GM11168 (cell line): ENCODE results near the gene SLC5A9.

ENCODE experiments used
- in situ Hi-C: fragments of 300-500 bp; cut with MboI; formaldehyde crosslinking; loops from one replicate; pipeline ENCODE4 v1.12.0; 2022; ENCODE audit warnings: low sequenced_read_pairs; ENCODE audit not compliant: unreplicated experiment

Gene SLC5A9

DNA sequence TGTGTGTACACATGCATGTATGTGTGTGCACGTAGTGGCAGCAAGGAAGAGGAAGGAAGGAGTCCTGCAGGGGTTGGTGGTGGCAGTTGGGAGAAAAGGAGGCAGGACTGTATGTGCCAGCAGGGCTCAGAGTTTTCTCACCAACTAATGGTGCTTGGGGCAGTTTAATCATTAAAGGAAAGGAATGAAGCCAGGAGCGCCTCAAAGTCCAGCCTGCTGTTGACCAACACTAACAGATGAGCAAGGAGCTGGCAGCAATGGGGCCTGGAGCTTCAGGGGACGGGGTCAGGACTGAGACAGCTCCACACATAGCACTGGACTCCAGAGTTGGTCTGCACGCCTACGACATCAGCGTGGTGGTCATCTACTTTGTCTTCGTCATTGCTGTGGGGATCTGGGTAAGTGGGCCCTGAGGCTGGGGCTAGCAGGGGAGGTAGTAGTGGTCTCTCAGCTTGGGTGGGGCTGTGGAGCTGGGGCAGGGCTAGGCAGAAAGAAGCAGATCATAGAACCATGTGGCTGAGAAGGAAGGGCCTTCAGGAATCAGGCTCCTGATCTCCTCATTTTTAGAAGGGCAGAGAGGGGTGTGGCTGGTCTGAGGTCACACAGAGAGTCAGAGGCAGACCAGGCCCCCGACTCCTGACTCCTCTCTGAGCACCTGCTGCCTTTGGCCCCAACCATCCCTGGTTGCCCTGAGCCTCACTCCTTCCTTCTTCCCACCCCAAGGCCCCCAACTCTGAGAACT is at the start of gene SLC5A9:
SLC5A9 (plus strand) TSS at position 216 of the 742 bp plus-strand sequence; CDS start at position 237, 21 bp downstream.
- in situ Hi-C loops = no loop called here

DNA sequence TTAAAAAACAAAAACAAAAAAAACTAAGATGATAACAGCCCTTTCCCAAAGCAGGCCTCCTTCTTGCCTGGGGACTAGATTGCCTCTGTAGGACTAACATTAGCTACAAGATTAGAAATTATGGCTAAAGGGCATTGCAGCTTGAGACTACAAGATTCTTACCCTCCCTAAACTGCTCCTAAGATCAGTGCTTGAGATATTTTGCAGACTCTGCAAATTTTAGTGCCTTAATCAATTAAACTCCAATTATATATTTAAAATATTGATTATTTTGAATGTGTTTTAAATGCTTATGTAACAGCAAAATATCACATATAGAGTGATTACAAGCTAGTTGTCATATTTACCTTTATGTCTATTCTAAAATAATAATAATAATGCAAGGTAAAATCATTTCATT is 47.4 kb upstream of the SLC5A9 start:
- in situ Hi-C loops = no loop called here

GRCh38 chr1:48177257-48177656 is 45.3 kb upstream of the SLC5A9 start:
- in situ Hi-C loops = no loop called here

GRCh38 chr1:48181669-48182367 is 40.7 kb upstream of the SLC5A9 start:
- in situ Hi-C loops = no loop called here

DNA sequence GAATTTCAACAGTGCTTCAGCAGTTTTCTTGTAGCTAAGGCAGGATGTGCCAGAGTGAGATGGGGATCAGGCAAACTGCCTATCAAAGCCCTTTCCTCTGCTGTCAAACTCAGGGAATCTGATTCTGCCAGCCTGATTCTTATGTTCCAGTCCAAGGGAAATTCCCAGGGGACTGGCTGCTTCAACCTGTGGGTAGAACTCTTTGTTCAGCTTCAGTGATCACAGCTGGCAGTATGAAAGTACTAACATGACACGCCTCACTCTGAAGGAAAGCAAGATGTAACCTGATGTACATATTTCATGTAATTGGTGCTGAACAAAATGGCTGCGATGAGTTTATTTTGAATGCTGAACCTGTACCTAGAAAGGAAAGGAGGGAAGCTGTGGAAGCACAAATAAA is 40.1 kb upstream of the SLC5A9 start:
- in situ Hi-C loops = no loop called here

- in situ Hi-C loops = no loop called here
Measured at GRCh38 chr1:48186306-48186839, 36.1 kb upstream of the SLC5A9 start.

GRCh38 chr1:48187969-48188563 is 34.5 kb upstream of the SLC5A9 start:
- in situ Hi-C loops = no loop called here

GRCh38 chr1:48190881-48191280 is 31.6 kb upstream of the SLC5A9 start:
- in situ Hi-C loops = no loop called here

DNA sequence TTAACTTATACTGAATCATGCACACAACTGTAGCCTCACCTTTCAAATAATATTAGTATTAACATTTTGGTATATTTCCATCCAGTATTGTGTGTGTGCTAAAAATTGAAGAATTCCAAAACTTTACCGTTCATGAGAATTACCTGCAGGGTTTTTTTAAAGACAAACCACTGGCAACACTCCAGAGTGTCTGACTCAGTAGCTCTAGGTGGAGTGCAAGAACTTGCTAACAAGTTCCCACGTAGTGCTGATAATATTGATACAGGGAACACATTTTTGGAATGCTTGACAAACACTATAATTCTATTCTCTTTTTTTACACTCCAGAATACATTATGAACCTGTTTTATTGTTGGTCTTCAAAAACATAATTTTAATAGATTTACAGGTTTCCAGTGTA is 27.7 kb upstream of the SLC5A9 start:
- in situ Hi-C loops = no loop called here

DNA sequence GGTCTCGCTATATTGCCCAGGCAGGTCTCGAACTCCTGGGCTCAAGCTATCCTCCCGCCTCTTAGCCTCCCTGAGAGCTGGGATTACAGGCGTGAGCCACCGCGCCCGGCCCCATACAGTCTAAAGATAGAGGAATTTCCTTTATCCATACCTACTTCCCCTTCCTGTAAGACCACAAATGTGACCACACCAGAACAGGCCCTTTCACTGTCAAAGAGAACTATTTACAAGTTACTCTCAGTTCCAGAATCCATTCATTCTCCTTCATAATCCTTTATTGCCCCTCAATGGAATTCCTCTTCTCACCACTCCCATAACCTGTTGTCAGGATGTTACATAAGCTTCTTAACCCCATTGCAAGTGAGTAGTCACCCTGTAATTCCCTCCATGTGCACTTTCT is 26.3 kb upstream of the SLC5A9 start:
- in situ Hi-C loops = no loop called here

DNA sequence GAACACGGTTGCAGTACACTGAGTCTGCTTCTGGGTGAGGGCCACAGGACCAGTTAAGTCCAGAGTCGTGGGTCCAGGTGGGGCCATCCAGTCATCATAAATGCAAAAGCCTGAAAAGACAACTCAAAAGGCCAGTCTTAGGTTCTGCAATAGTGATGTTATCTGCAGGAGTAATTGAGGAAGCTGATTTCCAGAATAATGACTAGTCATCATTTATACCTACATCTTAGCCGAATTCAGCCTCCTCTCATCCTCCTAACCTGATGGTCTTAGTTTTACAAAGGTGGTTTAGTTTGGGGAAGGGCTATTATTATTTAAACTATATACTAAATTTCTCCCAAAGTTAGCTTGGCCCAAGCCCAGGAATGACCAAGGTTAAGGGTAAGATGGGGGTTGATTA is 23.5 kb upstream of the SLC5A9 start:
- in situ Hi-C loops = no loop called here

DNA sequence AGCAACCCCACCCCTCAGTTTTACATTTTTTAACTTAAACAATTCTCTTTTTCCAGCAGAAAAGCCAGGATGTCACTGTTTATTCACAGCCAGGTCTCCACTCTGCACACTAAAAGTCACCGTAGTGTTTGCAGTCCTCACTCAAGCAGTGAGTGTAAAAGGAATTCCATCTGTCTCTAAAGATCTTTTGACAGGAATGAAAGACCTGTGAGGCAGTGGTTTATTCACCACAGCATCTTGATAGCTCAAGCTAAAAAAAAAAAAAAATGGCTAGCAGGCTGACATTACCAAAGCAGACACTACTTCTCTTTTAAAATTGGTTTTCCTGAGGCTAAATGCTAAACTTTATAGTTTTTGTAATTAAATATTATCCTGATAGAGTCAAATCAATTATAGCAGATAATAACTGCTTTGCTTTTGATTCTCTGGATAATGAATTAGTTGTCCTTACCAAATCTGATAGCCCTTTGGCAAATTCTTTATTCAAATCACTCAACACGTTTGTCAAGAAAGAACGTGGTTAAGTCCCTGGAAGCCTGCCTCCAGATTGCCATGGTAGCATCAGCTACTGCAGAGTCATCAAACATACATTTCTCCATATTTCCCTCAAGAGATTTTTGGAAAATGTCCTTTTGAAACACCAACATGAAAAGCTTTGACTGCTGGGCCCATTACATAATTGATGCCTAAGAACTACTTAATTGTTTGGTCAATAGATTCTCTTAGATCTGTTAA is 22.2 kb upstream of the SLC5A9 start:
- in situ Hi-C loops = loop anchor here (5.0 kb wide), 1 partner anchor 93 kb away; no protein-coding TSS in a partner anchor

- in situ Hi-C loops = loop anchor here (5.0 kb wide), 1 partner anchor 95 kb away; no protein-coding TSS in a partner anchor
Measured at GRCh38 chr1:48202030-48202752, 20.3 kb upstream of the SLC5A9 start.

DNA sequence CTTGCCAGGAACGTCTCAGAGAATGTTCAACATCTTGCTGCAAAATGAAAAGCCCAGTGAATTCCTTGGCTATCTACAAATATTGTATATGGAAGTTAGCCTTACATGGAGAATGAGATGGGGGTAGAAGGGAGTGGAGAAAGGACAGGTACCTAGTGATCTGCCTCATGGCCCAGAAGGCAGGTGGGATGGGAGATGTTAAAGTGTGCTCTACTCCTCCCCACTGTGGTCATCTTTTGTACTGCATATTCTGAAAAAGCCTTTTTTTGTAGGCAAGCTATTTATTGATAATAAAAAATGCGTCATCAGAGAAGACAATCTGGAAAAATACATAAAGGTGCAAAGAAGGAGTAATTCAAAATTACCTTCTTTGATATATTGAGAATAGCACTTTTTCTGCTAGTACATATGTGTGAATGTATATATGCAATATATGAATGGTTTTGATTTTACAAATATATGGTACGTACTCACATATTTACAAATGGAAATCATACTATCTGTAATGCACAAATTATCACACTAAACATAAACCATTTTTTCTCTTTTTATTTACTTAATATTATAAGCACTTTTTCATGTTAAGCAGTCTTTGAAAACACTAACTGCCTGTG is 19.1 kb upstream of the SLC5A9 start:
- in situ Hi-C loops = loop anchor here (5.0 kb wide), 1 partner anchor 96 kb away; no protein-coding TSS in a partner anchor

GRCh38 chr1:48205522-48205921 is 17.0 kb upstream of the SLC5A9 start:
- in situ Hi-C loops = no loop called here

- in situ Hi-C loops = no loop called here
Measured at GRCh38 chr1:48206371-48206770, 16.1 kb upstream of the SLC5A9 start.

GRCh38 chr1:48207131-48207530 is 15.4 kb upstream of the SLC5A9 start:
- in situ Hi-C loops = no loop called here

DNA sequence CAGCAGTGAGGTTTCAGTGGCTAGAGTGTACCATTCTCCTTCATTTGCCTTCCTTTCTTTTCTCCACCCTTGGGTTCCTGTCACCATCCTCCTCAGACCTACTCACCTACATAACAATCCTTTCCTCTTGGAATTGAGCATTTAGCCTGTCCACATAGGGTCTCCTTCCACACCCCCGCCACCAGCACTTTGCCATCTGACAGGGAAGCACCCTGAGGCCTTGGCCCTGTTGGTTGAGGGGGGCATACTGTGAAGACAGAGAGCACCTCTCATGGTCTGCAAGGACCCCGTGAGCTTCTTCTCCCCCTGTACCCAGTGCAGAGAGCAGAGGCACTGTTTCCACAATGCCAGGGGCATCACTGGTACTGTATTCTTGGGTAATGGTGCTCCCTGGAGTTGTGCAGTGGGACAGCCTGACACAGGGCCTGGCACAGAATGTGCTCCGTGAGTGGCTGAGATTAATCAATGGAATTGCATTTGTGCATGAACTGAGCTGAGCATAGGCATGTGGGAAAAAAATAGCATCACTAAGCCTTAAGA is 14.9 kb upstream of the SLC5A9 start:
- in situ Hi-C loops = no loop called here

DNA sequence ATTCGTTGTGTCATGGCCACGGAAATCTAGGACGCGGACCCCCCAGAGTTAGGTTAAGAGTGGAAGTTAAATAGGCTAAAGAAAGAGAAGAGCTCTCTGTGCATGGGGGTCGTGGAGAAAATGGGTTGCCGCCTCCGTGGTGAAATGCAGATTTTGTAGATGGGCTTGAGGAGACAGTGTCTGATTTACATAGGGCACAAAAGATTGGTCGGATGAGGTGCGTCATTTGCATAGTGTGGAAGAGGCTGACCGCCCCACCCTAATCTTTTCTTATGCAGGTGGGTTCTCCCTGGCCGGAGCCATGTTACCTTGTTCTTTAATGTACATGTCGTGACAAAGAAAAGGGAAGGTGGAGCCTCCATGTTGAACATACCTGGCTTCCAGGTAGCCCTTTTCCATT is 14.3 kb upstream of the SLC5A9 start:
- in situ Hi-C loops = no loop called here
